ENCODE data around the gene TSPEAR.

Gene TSPEAR

DNA sequence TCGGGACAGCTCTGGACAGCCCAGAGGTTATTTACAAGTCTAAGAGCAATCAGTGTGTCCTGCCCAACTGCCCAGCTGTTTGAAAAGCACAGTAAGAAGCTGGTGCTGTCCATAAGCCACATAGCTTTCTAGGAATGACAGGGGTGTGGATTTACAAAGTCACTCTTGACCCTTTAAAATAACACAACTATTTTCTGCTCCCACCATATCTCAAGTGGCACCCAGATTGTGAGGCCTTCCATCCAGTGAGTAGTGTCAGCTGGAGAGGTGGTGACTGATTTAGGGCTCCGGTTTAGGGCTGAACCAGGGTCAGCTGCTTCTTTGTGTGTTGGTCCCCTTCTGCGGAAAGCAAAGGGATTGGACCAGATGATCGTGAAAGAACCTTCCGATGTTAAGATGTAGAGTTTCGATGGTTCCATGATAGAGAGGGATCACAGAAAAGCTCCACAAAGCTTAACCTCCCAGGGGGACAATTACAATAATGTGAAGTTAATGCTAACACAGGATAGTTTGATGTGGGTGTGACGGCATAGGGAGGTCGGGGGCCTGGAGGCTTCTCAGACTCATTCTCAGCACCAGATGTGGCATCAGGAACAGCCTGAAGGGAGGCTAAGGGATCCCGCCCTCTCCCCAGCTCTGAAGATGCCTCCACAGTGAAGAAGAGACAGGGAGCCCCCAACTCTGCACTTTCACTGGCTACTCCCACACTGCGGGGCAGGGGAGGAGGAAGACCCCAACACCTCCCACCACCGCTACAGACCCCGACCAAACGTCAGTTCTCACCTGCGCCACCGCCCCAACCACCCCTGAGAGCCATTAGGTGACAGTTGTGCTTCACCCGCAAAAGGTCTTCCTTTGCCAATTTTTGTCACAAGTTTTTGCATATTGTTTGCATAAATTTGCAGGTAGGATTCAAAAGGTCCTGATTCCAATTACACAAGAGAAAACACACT is 215.5 kb downstream of the TSPEAR start:
- POLR2A ChIA-PET (ENCODE audit: low non-redundant PET), result no interaction called here
- DNase-seq (ENCODE audit: low spot score), result no peak
- H3K27ac ChIP-seq, result no peak overlapping the region
- CTCF ChIA-PET, result interaction anchor here (0.6 to 1.1 kb wide), 3 partner anchors 15 to 798 kb away, joined by 3 read pairs; no protein-coding TSS in a partner anchor
- TF ChIP-seq CTCF (conservative IDR thresholded peaks at IDR 0.05; ENCODE audit: low read depth), result no peak

DNA sequence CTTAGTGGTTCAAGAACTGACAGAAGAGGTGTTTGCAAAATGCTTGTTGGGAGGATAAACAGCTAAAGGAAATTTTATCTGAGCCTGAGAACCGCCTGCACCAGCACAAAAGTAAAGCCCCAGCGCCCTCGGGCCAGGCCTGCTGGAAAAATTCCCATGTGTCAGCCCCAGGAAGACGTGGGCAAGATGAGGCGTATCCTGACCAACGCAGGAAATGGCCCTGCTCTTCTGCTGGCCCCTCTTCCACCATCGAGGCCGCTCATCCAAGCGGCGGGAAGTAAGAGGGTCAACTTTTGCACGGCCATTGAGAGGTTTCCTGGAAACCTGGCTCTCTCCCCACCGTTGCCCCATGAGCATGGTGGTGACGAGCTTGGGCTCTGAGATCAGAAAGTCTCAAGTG is 216.4 kb downstream of the TSPEAR start:
- H3K27ac ChIP-seq, result no peak overlapping the region
- POLR2A ChIA-PET (ENCODE audit: low non-redundant PET), result no interaction called here
- DNase-seq (ENCODE audit: low spot score), result no peak
- CTCF ChIA-PET, result interaction anchor here (1.1 kb wide), 1 partner anchor 16 kb away, joined by 3 read pairs; no protein-coding TSS in a partner anchor
- no peak for TF ChIP-seq CTCF (conservative IDR thresholded peaks at IDR 0.05; ENCODE audit: low read depth)

GRCh38 chr21:44494418-44494817 is 217.0 kb downstream of the TSPEAR start:
- ChIA-PET POLR2A (ENCODE audit: low non-redundant PET) (no interaction called here), CTCF (interaction anchor here (0.6 kb wide), 1 partner anchor 118 kb away, joined by 3 read pairs; no protein-coding TSS in a partner anchor)
- no peak for TF ChIP-seq CTCF (conservative IDR thresholded peaks at IDR 0.05; ENCODE audit: low read depth)
- H3K27ac ChIP-seq, result no peak overlapping the region
- DNase-seq (ENCODE audit: low spot score), result no peak

DNA sequence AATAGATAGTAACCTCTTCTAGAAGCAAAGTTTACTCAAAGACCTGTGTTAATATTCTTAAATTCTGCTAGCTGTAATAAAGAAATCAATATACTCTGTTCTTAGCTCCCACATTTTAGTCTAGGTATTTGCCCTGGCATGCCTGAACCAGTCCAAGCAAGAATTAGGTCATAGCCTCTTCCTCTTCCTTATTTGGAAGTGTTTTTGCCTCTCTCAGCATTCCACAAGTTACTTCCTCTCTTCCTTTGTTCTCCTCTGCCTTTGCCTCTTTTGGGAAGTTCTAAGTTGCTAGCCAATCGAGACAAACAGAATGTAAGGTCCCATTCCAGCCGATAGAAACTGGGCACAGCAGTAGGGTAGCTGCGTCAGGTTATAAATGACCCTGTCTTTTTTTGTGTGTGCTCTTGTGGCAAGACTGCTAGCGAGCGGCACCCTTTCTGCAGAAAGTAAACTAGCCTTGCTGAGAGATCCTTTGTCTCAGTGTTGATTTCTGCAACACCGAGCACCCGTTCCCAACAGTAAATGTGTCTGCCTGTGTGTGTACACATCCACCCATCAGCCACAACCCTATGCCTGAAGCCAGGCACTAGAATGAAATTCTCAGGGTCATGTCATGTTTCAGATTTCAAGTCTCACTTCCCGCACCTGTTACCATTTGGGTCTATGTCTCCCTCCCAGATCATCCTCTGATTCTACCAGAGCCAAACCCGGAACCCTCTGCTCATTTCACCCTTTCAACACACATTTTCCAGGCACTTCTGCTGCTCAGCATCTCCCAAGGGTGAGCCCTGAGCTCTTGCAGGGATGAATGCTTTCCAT is 218.6 kb downstream of the TSPEAR start:
- CTCF ChIA-PET, result no interaction called here
- POLR2A ChIA-PET (ENCODE audit: low non-redundant PET), result no interaction called here

DNA sequence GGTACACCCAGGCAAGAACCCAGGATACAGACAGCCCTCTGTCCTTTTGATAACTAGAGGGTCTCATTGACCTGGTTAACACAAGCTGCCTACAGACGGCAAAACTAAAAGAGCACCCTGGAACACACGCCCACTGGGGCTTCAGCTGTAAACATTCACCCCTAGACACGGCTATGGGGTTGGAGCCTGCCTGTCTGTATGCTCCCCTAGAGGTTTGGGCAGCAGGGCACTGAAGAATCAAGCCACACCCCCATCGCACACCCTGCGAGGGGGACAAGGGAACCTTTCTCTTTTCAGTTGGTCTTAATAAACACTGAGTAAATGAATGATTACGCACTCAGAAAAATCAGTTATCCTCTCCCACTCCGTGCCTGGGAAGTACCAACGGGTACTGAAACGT is 220.6 kb downstream of the TSPEAR start:
- POLR2A ChIA-PET (ENCODE audit: low non-redundant PET), result no interaction called here
- no peak for DNase-seq (ENCODE audit: low spot score)
- CTCF ChIA-PET, result no interaction called here

More for the DNA sequence above, 218.6 kb downstream of the TSPEAR start:
- DNase-seq (ENCODE audit: low spot score), result no peak
- no peak for TF ChIP-seq CTCF (conservative IDR thresholded peaks at IDR 0.05; ENCODE audit: low read depth)
- H3K27ac ChIP-seq, result no peak overlapping the region

More for the DNA sequence above, 220.6 kb downstream of the TSPEAR start:
- no peak overlapping the region for H3K27ac ChIP-seq
- no peak for TF ChIP-seq CTCF (conservative IDR thresholded peaks at IDR 0.05; ENCODE audit: low read depth)
